ENCODE measurements around the gene RTF1. TPM values are rescaled to one million over a fixed set of nuclear protein-coding genes. Genes with fewer than 3 reads are reported as not detected.

RTF1 gene
- total RNA-seq, 1 experiment from 2014 or later, result 47.6 TPM

- Histone ChIP-seq H3K4me3 (ENCODE audit: low read depth, low read length, poor library complexity, severe bottlenecking) (peak overlapping the region; percentile 74), H3K4me1 (ENCODE audit: insufficient read depth, low read length, poor library complexity, severe bottlenecking) (peaks cover 9% of the 10 kb centered on the region), H3K36me3 (ENCODE audit: insufficient read depth, low read length, poor library complexity, severe bottlenecking) (no peaks in the 10 kb centered on the region), H3K27ac (ENCODE audit: low read depth, low read length, poor library complexity, severe bottlenecking) (peak overlapping the region; percentile 88), H3K9me3 (ENCODE audit: low read depth, low read length, poor library complexity, severe bottlenecking) (no peaks in the 10 kb centered on the region), H3K27me3 (replicated peaks; ENCODE audit: insufficient read depth, low read depth, low read length, poor library complexity) (no peaks in the 10 kb centered on the region)
- BruUV-seq (replicated peaks), result TSS peak; percentile 94
- ChIA-PET POLR2A (ENCODE audit: low non-redundant PET) (no interaction called here), CTCF (no interaction called here)
- DNase-seq (ENCODE audit: low spot score), result no peak
- TF ChIP-seq CTCF (conservative IDR thresholded peaks at IDR 0.05; ENCODE audit: low read depth, low read length) (no peak), EZH2 (IDR thresholded peaks at IDR 0.05; ENCODE audit: borderline replicate concordance, low read depth, low read length, poor library complexity, severe bottlenecking) (no peak)
- intact Hi-C loops (cut with micrococcal nuclease; ENCODE audit: unreplicated experiment), result no loop called here
Measured at GRCh38 chr15:41416128-41416741, 660 bp upstream of the RTF1 start.

- ChIA-PET CTCF (no interaction called here), POLR2A (ENCODE audit: low non-redundant PET) (no interaction called here)
- intact Hi-C loops (cut with micrococcal nuclease; ENCODE audit: unreplicated experiment), result no loop called here
- H3K36me3 ChIP-seq (ENCODE audit: insufficient read depth, low read length, poor library complexity, severe bottlenecking), result no peaks in the 10 kb centered on the region
- TF ChIP-seq CTCF (conservative IDR thresholded peaks at IDR 0.05; ENCODE audit: low read depth, low read length) (no peak), EZH2 (IDR thresholded peaks at IDR 0.05; ENCODE audit: borderline replicate concordance, low read depth, low read length, poor library complexity, severe bottlenecking) (no peak)
- no peaks in the 10 kb centered on the region for H3K27me3 ChIP-seq (replicated peaks; ENCODE audit: insufficient read depth, low read depth, low read length, poor library complexity)
- H3K4me3 ChIP-seq (ENCODE audit: low read depth, low read length, poor library complexity, severe bottlenecking), result peak overlapping the region; percentile 74
- peaks cover 9% of the 10 kb centered on the region for H3K4me1 ChIP-seq (ENCODE audit: insufficient read depth, low read length, poor library complexity, severe bottlenecking)
- BruUV-seq (replicated peaks), result no TSS peak
- H3K9me3 ChIP-seq (ENCODE audit: low read depth, low read length, poor library complexity, severe bottlenecking), result no peaks in the 10 kb centered on the region
- peak overlapping the region; percentile 88 for H3K27ac ChIP-seq (ENCODE audit: low read depth, low read length, poor library complexity, severe bottlenecking)
- DNase-seq (ENCODE audit: low spot score), result no peak
Measured at GRCh38 chr15:41417418-41418195, 712 bp downstream of the RTF1 start.

DNA sequence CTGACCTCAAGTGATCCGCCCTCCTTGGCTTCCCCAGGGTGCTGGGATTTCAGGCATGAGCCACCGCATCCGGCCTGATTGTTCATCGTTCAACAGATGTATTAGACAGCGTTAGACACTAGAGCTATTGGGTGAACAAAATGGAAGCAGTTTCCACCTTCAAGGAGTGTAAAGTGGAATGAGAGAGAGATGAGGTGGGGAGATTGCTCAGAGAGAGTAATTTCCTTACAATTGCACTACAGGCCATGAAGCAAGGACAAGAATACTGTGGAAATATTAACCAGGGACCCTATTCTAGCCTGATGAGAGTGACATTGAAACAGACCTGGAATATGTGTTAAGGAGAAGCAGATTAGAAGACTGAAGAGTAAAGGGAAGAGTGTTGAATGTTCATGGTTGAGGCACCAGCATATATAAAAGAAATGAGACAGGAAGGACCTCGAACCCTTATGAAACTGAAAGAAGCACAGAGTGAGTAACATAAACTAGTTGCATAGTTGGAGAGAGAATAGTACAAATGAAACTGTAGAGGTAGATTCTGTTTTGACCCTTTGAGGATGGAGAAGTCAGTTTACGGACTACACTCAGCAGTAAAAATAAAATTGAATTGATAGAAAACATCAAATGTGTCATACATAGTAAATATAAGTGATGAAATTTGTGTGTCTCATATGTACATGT lies 7.2 kb downstream of the RTF1 start:
- Histone ChIP-seq H3K9me3 (ENCODE audit: low read depth, low read length, poor library complexity, severe bottlenecking) (no peaks in the 10 kb centered on the region), H3K27me3 (replicated peaks; ENCODE audit: insufficient read depth, low read depth, low read length, poor library complexity) (no peaks in the 10 kb centered on the region), H3K27ac (ENCODE audit: low read depth, low read length, poor library complexity, severe bottlenecking) (no peak overlapping the region), H3K4me3 (ENCODE audit: low read depth, low read length, poor library complexity, severe bottlenecking) (no peak overlapping the region), H3K36me3 (ENCODE audit: insufficient read depth, low read length, poor library complexity, severe bottlenecking) (no peaks in the 10 kb centered on the region), H3K4me1 (ENCODE audit: insufficient read depth, low read length, poor library complexity, severe bottlenecking) (peaks cover 9% of the 10 kb centered on the region)
- DNase-seq (ENCODE audit: low spot score), result no peak
- no TSS peak for BruUV-seq (replicated peaks)
- intact Hi-C loops (cut with micrococcal nuclease; ENCODE audit: unreplicated experiment), result no loop called here
- ChIA-PET POLR2A (ENCODE audit: low non-redundant PET) (no interaction called here), CTCF (no interaction called here)
- TF ChIP-seq EZH2 (IDR thresholded peaks at IDR 0.05; ENCODE audit: borderline replicate concordance, low read depth, low read length, poor library complexity, severe bottlenecking) (no peak), CTCF (conservative IDR thresholded peaks at IDR 0.05; ENCODE audit: low read depth, low read length) (no peak)

All from A673 (cell line).